GM18870 (cell line): ENCODE data around the gene RACGAP1.
A peak's percentile ranks its signal among the peaks of the same experiment; 100 is the strongest.

Source experiments
- ATAC-seq: cut with Tn5 transposase; IDR thresholded peaks from one replicate; pipeline ENCODE4 v1.9.1; 2021; ENCODE audit warnings: moderate library complexity; ENCODE audit not compliant: unreplicated experiment

The RACGAP1 gene

GRCh38 chr12:49945394-49946080 lies 79.8 kb downstream of the RACGAP1 start:
- peak; percentile 58 for ATAC-seq

- ATAC-seq: no peak
Measured at GRCh38 chr12:49944718-49945117, 80.6 kb downstream of the RACGAP1 start.

- no peak for ATAC-seq
Measured at GRCh38 chr12:49944046-49944445, 81.2 kb downstream of the RACGAP1 start.

GRCh38 chr12:49943625-49943960 lies 81.7 kb downstream of the RACGAP1 start:
- ATAC-seq: no peak

- ATAC-seq: no peak
Measured at GRCh38 chr12:49942921-49943624, 82.2 kb downstream of the RACGAP1 start.

- no peak for ATAC-seq
Measured at GRCh38 chr12:49942512-49942893, 82.8 kb downstream of the RACGAP1 start.

- no peak for ATAC-seq
Measured at GRCh38 chr12:49941556-49942511, 83.5 kb downstream of the RACGAP1 start.

- ATAC-seq: no peak
Measured at GRCh38 chr12:49939707-49940106, 85.6 kb downstream of the RACGAP1 start.

GRCh38 chr12:49939307-49939706 lies 86.0 kb downstream of the RACGAP1 start:
- no peak for ATAC-seq
